HG03439 (cell line): Measurements from ENCODE around the gene TMEM234.

Experiments
- ATAC-seq: cut with Tn5 transposase; IDR thresholded peaks from one replicate; pipeline ENCODE4 v1.9.1; 2021; ENCODE audit warnings: mild to moderate bottlenecking, moderate library complexity; ENCODE audit not compliant: unreplicated experiment

TMEM234 gene

GRCh38 chr1:32240140-32240951 is 18.2 kb upstream of the TMEM234 start:
- ATAC-seq = no peak

GRCh38 chr1:32239790-32240139 is 17.6 kb upstream of the TMEM234 start:
- ATAC-seq = no peak

- no peak for ATAC-seq
Observed at GRCh38 chr1:32239337-32239736, 17.2 kb upstream of the TMEM234 start.

GRCh38 chr1:32234792-32235191 is 12.6 kb upstream of the TMEM234 start:
- no peak for ATAC-seq

- no peak for ATAC-seq
Observed at GRCh38 chr1:32232558-32233304, 10.6 kb upstream of the TMEM234 start.

GRCh38 chr1:32231843-32232432 is 9.8 kb upstream of the TMEM234 start:
- no peak for ATAC-seq

- ATAC-seq = no peak
Observed at GRCh38 chr1:32228771-32229170, 6.6 kb upstream of the TMEM234 start.

GRCh38 chr1:32224285-32224684 is 2.1 kb upstream of the TMEM234 start:
- ATAC-seq = no peak

GRCh38 chr1:32223683-32224082 is 1.5 kb upstream of the TMEM234 start:
- no peak for ATAC-seq

- ATAC-seq = no peak
Observed at GRCh38 chr1:32221581-32221979, 573 bp downstream of the TMEM234 start.

- no peak for ATAC-seq
Observed at GRCh38 chr1:32220746-32221580, 1.2 kb downstream of the TMEM234 start.

GRCh38 chr1:32219022-32219421 is 3.1 kb downstream of the TMEM234 start:
- ATAC-seq = no peak

GRCh38 chr1:32216566-32216965 is 5.6 kb downstream of the TMEM234 start:
- ATAC-seq = no peak

- ATAC-seq = peak; percentile 68
Observed at GRCh38 chr1:32215629-32216480, 6.3 kb downstream of the TMEM234 start.

- ATAC-seq = no peak
Observed at GRCh38 chr1:32208891-32209328, 13.2 kb downstream of the TMEM234 start, which contains the start of gene DCDC2B. Gene DCDC2B, plus strand, starts transcription at chr1:32209089. Its CDS starts 5 bp downstream, at chr1:32209094.

GRCh38 chr1:32208469-32208868 is 13.7 kb downstream of the TMEM234 start:
- ATAC-seq = no peak

GRCh38 chr1:32205401-32206370 is 16.5 kb downstream of the TMEM234 start, which contains the start of gene IQCC:
Gene IQCC, plus strand, starts transcription at chr1:32205671. Its CDS starts 11 bp downstream, at chr1:32205682.
- no peak for ATAC-seq

GRCh38 chr1:32204943-32205361 is 17.2 kb downstream of the TMEM234 start:
- no peak for ATAC-seq
